HG02588 (cell line): Measurements from ENCODE around the gene HOXC11.

Experiments used
- ATAC-seq: cut with Tn5 transposase; IDR thresholded peaks from one replicate; pipeline ENCODE4 v1.9.1; 2021; ENCODE audit warnings: mild to moderate bottlenecking, moderate library complexity; ENCODE audit not compliant: unreplicated experiment

Gene HOXC11

DNA sequence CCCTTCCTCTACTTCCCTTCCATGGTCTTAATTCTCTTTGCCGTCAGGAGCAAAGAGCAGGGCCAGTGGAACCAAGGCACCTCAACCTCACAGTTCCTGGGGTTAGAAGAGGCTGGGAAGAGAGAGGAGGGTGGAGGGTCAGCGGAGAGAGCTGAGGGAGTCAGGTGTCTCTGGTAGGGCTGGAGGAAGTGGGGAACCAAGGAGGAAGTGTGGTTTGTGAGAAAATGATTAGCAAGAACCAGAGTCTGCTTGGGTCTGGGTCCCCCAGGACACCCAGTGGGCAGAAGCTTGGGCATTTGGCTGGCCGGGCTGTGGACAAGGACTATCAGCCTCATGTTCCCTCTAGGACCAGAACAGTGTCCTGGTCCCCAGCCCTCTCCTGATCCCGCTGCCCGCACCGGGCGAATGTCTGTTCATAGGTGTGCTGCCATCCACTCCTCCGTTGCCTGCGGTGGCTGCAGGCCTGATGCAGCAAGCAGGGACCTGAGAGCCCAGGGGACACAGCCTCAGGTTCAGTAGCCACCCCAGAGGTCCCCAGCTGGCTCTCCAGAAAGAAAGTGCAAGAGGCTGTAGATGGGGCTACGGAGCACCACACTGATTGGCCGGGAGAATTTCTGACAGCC lies 15.9 kb upstream of the HOXC11 start:
- no peak for ATAC-seq

DNA sequence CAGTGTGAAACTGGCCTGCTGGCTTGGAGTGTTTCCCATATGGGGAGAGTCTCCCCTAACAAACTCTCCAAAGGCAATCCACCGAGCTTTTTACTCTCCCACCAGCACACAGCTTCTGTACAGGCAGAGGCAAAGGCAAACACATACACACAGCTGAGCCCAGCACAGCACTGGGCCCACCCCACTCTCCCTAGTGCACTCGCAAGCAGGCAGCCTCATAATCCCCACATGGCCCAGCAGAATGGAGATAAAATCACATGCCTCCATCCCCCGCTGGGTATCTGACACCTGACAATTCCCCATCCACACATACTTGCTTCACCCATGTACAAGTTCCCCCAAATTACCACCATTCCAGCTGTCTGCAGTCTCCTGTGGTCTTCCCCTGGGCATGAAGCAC lies 14.8 kb upstream of the HOXC11 start:
- ATAC-seq = no peak

DNA sequence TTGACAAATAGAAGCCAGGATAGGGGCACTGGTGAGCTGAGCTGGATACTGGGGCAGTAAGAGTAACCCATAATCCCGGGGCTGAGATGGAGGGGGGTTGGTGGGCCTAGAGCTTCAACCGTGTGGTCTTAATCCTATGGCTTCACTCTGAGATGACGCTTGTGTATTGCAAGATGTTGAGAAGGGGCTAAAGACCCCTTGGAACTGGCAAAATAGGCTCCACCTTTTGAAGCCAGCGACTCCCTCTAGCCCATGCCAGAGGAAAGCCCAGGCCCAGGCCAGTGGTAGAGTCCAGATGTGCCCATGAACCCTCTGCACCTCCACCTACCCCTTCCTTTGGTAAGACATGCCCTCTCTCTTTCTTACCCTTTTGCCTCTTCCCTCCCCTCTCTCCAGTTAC lies 13.6 kb upstream of the HOXC11 start:
- no peak for ATAC-seq

DNA sequence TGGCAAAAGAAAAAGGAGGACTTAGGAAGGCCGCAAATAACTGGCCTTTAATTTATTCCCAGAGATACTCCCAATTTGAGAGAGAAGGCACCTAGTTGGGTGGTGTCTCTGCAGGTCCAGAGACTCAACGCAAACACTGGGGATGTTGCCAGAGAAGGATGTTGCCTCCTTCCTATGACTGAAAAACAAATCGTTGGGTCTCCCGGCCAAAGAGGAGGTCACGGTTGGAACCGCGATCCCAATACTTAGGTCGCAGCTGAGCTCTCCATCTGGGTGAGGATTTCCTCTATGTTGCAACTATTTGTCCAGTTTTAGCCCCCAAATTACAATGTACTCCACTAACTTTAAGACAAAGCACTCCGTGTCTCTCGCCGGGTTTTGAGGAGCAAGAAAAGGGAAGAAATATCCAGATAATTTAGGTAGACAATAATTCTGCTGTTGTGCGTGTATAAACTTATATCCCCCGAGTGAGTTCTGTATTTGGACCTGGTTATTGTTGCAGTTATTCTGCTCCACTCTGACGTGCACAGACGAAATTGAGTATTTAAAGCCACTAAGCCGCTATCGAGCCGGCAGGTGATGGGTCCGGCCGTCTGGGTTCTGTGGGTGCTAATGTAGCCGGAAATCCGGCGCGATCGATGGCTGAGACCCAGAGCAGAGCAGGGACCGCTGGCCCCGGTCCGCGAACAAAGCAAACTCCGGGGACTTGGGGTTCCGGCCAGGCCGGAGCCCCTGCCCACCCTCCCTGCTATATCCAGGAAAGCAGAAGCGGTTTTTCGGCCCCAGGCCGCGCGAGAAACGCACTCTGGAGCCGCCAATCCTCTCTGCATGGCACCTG lies 12.5 kb upstream of the HOXC11 start:
- ATAC-seq = no peak

DNA sequence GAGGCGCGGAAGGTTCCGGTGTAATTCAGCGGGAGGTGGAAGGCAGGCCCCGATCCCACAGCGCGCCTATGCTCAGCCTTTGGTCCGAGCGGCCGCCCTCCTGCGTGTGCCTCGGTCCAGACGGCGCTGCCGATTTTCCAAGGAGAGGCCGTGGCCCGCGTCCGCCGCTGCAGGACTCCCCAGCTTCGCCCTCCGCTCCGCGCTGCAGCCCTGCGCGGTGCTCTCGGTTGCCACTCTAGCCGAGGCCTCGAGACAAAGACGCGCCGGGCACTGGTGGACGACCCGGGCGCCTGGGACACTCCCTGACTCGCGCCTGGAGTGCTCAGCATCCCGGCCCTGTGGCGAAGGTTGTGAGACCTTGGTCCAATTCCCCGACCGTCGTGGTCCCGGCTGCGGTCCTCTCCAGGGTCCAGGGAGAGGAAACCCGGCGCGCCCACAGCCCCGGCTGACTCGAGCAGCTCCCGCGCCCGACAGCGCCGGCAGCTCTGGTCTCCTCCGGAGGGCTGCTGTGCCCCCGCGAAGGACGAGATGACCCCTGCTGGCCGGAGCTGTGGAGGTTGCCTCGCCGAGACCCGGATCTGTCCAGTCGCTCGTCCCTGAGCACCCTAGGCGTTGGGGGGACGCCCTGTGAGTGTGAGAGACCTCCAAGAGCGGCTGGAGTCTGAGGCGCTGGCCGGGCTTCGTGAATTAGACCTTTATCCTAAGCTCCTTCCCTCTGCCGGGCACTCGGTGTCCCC lies 11.7 kb upstream of the HOXC11 start:
- no peak for ATAC-seq

DNA sequence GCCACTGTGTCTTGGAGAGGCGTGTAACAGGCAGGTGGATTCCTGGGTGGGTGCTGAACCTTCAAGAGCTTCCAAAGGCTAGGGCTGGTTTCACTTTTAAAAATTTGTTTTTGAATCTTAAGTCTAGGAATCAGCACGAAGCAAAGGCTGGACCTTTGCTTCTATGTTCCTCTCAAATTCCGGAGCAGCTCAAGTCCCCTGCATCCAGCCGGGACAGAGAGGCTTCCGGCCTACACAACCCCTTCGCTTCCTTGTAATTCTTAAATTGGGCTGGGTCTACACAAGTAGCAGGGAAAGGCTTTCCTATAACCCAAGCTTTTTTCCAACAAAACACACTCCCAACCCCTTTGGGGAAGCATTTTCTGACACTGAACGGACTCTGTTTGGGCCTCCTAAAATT lies 9.9 kb upstream of the HOXC11 start:
- ATAC-seq = no peak

DNA sequence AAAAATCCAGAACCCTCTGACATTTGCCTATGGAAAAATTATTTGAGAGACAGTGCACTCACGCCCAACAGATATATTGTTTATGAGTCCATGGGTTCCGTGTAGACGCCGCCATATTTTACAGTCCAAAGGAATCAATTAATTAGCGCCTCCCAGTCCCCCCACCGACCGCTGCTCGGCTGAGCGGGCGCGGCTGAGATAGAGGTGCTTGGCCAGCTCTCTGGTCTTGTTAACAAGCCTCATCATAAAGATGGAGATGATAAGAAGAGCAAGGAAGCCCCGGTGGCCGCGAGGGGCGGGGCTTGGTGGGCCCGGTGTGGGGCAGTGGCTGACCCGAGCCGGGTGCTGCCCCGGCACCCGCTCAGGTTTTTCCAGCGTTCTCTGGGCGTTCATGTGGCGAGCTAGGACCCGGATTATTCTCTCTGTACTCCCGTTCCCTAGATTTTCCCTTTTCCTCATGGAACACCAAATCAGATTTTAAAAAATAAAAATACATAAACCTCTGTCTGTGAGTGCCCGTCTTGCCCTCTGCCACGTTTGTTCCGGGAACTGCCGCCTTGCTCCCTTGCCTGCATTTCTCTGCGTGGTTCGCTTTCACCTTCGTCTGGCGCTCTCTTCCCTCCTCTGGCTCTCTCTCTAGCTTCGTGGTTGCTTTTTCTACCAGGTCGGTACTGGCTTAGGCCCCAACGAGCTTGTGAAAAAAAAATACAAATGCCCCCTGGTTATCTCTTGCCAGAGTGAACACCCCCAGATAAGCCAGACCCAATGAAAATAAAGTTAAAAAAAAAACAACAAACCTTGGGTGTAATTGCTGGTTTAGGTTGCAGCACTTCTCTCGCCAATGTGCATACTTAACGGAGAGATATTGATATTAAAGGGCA lies 9.3 kb upstream of the HOXC11 start:
- no peak for ATAC-seq

DNA sequence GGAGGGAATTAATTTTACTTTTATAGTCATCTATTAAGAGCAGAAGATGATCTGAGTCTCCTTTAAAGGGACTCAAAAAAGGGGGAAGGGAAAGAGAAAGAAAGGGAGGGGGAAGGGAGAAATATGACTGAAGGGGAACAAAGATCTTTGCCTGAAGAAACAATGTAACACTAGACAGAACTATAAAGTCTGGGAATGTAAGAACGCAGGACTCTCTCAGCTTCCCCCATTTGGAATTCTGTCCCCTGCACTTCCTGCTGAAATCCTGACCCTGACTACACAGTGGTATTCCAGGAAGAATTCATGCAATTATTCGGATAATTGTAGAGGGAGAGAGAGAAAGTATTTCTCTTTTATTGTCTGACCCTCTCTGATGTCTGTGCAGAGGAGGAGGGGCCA lies 8.6 kb upstream of the HOXC11 start:
- ATAC-seq = no peak

DNA sequence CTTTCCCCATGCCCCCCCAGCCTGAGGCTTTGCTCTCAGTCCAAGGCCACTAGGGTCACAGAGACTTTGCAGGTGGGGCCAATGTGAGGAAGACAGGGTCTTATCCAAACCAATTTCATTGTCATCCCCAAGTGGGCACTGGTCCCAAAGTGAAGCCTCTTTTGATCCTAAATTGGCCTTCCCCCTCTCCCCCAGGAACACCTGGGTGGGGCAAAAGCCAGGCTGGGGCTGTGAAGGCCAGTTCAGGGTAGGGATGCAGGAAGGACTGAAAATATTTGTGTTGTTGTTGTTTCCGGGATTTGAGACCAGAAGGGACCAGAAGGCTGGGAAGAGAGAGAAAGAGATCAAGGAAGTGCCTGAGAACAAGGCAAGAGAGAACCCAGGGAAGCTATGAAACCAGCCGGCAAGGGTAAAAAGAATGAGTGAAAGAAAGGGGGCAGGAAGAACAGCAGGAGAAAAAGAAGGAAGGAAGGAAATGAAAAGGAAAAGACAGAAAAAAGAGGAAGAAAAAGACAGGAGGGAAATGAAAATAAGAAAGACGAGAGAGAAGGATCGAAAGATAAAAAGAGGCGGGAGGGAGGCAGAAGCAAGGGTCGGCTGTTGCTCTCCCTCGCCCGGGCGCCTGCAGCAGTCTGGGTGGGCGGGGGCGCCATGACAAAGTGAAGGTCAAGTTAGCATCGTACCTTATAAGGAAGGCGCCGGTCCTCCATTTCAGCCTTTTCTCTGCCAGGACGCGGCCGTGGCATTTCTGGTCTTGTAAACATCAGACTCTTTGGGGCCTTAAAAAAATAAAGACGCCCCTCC lies 7.4 kb upstream of the HOXC11 start:
- ATAC-seq = no peak

DNA sequence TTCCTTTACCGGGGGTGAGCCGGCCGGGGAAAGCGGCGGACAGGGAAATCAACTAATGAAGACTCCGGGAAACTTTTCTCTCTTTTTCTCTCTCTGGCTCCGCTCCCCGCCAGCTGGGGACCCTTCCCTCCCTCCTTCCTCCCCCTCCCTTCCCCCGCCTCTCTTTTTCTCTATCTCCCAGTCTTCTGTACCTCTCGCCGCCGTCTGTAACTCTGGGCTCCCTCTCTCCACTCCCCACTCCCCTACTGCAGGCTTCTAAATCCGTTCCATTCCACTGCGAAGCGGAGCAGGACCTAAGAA lies 6.9 kb upstream of the HOXC11 start:
- no peak for ATAC-seq

DNA sequence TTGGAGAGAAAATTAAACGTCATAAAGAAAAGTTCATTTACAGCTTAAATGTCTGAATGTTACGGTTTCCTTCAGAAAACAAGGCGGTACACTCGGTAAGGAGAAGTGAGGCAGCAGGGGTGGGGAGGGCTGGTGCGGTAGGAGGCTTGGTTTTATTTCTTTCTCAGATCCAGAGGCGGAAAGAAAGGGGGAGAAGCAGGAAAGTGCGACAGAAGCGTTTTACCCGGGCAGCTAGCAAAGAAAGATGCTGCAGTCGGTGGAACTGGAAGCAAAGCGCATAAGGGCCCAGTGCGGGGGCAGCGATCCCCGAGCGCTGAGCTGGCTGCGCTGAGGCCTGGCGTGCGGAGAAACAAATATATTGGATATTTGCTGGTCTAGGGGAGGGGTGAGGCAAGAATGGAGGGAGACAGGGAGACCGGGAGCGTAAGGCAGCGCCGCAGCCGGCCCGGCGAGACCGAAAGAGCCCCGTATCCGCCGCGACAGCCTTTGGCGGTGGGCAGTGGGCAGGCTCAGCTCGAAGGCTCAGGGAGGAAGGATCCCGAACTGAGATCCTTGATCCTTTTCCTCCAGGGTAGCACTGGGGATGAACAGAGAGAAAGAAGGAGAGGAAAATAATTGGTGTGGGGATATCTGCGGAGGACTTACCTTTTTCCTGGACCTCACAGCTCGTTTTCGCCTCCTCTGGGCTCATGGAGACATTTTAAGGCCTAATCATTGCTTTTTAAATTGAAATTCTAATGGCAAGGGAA lies 6.4 kb upstream of the HOXC11 start:
- ATAC-seq = no peak

DNA sequence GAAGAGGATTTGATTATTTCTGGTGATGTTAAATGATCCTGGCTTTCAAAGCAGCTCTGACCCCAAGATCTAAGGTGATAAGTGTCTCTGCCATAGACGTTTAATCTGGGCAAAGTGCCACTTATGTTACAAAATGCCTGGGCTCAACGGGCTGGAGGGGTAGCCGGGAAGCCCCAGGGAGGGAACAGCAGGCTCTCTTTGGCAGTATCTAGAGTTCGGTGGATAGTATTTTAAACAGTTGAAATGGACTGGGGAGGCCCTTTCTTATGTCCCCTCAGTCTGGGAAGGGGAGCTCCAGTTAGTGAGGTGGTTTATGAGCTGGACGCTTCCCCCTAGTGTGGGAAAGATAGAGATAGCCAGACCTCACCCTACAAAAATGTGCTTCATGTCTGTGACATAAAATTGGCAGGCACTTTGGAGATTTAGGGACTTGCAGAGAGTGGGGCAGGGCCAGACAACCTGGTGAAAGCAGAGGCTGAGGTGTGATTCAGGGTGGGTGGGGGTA lies 5.5 kb upstream of the HOXC11 start:
- no peak for ATAC-seq

DNA sequence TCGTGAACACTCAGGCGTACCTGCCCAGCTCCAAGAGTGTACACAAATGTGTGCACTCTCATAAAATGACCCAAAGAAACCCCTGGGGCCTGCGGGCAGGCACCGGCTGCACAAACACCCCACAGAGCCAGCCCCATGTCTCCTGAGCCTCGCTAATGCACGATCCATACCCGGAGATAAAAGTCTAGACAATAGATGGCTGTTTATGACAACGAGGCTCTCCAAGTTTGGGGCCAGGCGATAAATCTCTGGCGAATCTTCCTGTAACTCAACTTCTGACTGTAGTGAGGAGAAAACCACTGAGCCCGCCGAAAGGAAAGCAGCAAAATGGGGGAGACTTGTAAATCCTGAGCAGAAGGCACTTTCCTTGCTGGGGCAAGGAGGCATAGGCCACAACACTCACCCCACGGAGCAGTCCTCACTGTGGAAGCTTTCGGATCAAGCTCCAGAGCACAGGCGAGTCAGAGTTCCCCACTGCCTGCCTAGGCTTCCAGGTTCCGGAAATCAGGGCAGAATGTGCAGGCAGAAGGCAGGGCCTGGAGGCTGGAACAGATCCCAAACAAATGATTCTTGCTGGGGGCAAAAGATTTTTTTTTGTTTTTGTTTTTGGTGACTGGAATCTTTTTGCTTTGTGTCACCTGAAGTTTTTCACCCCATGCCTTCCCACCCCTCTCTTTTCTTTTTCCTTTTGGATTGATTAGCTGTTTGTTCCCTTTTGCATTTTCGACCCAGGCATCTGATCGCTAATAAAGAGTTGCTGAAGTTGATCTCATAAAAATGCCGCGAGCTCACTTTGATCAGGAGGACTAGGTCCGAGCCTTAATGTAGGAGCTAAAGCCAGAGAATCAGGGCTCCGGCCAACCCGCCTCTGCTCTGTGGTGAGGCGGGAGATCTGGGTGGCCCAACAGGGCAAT lies 4.5 kb upstream of the HOXC11 start:
- ATAC-seq = no peak

DNA sequence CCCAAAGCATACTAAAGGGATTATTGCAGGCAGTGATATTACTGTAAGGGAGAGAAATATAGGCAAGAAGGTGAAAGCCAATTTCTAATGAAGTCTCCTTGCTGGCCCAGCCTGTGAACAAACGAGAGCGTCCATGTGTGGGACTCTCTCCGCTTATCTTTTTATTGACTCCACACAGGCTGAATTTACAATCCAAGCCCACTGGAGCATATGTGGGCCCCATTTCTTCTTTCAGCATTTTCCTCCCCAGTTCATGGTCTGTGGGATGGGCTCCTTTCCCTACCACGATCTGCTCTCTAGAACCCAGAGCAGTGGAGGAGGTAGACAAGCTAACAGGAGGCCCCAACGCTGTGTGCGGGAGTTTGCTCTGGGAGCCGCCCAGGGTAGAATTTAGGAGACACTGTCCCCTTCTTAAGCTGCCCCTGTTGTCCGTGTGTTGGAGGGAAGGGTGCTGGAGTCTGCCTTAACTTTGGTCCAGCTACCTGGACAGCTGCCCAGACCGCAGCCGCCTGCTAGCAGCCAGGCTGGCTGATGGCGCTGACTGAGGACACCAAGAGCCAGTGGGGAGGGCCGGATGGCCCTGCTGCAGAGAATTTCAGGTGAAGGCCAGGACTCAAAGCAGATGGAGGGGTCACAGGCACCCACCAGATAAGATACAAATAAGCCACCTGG lies 3.2 kb upstream of the HOXC11 start:
- no peak for ATAC-seq

DNA sequence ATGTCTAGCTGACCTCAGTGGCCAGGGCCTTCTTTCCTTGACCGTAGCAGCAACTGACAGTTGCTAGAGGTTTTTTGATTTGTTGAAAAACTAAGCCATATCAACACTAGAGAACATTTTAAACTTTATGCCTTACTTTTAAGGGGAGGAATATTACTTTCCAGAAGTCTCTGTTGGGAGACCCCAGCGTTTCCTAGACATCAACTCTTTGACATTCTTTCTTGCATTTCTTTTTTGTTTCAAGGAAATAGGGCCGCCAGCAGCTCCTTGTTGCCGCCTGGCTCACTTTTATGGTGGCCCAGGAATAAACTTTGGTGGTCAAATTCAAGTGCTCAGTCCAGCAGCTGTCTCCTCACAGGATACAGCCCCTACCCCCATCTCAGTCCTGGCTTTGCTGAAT lies 2.5 kb upstream of the HOXC11 start:
- ATAC-seq = no peak

DNA sequence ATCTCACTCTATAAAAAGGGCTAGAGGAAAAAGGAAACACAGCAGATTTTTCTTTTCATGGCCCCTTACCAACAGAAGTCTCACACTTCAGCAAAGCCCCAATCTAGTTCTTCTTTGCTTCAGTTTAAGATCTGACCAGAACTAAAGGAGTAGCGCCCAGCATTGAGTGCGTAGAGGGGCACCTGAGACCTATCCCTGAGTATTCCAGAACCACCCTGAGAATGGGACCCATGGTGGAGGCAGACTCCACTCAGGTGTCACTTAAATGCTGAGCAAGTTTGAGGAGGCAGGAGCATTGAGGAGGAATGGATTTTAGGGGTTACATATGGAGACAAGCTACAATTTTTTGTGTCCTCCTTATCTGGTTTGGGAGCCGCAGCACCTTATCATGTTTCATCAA lies 1.8 kb upstream of the HOXC11 start:
- no peak for ATAC-seq

DNA sequence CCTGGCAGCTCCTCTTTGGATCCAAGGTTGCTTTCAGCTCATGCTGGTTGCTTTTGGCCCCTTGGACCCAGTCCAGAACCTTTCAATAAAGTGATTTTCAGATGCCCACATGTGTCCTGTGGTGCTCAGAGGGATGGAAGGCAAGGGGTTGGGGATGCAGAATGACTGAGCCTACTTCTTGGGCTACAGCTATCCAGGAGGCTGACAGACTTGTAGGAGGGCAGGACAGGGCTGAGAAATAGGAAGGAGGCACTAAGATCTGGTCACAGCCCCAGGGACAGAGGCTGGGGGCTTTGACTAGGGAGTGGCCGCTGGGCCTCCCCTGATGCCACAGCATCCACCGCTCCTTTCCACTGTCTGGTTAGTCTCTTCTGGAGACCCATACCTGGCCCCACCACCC lies 1.2 kb upstream of the HOXC11 start:
- no peak for ATAC-seq

DNA sequence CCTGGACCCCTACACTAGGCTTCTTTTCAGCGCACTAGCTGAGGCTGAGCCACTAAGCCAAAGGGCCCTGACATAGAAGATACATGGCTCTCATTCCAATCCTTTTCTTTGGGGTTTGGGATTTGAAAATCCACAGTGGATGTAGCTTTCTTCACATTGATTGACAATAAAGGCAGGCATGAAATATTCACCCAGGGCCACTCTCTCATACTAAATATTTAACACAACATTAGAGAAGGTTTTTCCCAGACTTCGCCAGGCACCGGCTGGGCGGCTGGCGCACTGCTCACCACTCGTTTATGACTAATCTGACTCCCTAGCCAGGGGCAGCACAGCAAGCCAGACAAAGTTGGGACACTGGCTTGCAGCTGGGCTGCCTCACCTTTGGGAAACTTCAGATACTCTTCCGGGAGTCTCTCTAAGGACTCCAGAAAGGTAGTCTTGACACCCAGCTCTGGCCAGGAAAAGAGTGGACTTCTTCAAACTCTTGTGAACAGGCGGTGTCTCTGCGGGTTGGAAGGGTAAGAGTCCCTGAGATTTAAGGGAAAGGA lies 699 bp upstream of the HOXC11 start:
- no peak for ATAC-seq
